HL-60 (cell line): Measurements from ENCODE around the gene MDH1.
"Not testable (repeated sequence)": the region's sequence is repeated elsewhere in the genome, so short reads cannot be mapped to it uniquely, and the experiment has no call there.

Experiments
- POLR2AphosphoS5 ChIP-seq: IDR thresholded peaks from 2 replicates; pipeline ENCODE4 v1.6.1; 2012; ENCODE audit warnings: low read depth
- TF ChIP-seq, protein P1 (sequence below): IDR thresholded peaks from one replicate; pipeline ENCODE4 v1.5.1; 2011; ENCODE audit warnings: low read length, control low read depth, inconsistent platforms; ENCODE audit not compliant: insufficient read depth

DNA sequence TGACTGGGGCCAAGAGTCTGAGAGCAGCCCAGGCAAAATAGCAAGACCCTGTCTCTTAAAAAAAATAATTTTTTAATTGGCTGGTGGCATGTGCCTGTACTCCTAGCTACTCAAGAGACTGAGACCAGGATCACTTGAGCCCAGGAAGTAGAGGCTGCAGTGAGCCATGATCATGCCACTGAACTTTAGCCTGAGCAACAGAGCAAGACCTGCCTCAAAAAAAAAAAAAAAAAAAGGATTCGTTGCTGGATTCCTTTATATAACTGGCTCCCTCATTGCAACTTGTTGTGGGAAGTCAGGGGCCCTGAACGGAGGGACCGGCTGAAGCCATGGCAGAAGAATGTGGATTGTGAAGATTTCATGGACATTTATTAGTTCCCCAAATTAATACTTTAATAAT, 15.7 kb upstream of the MDH1 start:
- TF ChIP-seq, protein P1, sequence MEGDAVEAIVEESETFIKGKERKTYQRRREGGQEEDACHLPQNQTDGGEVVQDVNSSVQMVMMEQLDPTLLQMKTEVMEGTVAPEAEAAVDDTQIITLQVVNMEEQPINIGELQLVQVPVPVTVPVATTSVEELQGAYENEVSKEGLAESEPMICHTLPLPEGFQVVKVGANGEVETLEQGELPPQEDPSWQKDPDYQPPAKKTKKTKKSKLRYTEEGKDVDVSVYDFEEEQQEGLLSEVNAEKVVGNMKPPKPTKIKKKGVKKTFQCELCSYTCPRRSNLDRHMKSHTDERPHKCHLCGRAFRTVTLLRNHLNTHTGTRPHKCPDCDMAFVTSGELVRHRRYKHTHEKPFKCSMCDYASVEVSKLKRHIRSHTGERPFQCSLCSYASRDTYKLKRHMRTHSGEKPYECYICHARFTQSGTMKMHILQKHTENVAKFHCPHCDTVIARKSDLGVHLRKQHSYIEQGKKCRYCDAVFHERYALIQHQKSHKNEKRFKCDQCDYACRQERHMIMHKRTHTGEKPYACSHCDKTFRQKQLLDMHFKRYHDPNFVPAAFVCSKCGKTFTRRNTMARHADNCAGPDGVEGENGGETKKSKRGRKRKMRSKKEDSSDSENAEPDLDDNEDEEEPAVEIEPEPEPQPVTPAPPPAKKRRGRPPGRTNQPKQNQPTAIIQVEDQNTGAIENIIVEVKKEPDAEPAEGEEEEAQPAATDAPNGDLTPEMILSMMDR = not testable (repeated sequence)
- not testable (repeated sequence) for TF ChIP-seq POLR2AphosphoS5
